ENCODE measurements around the gene SDHA.
"Not testable (repeated sequence)": the region's sequence is repeated elsewhere in the genome, so short reads cannot be mapped to it uniquely, and the experiment has no call there.

Gene SDHA

DNA sequence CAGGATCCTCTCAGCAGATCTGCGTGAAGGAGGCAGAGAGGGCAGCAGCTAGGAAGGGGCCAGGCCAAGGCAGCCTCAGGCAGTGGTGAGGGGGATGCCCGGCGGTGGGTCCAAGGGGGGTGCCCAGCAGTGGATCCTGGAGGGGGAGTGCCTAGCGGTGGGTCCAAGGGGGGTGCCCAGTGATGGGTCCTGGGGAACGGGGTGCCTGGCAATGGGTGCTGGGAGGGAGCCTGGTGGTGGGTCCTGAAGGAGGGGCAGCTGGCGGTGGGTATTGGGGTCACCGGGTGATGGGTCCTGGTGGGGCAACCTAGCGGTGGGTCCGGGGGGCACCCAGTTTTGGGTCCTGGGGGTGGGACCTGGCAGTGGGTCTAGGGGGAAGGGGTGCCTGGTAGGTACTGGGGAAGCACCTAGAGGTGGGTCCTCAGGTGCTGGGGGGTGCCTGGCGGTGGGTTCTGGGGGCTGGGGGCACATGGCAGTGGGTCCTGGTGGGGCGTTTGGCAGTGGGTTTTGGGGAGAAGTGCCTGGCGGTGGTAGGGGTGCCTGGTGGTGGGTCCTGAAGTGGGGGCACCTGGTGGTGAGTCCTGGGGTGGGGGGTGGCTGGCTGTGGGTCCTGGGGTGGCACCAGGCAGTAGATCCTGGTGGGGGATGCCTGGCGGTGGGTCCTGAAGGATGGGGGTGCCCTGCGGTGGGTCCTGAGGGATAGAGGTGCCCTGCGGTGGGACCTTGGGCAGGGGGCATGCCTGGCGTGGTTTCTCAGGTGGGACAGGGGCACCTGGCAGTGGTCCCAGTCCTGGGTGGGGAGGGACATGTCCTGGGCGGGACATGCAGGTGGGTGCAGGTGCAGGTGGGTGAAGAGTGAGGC, 24.9 kb upstream of the SDHA start:
- H3K36me3 ChIP-seq (ENCODE audit: insufficient read depth, low read length), result no peaks in the 10 kb centered on the region
- H3K9ac ChIP-seq (ENCODE audit: insufficient read length), result no peak overlapping the region
- no peak overlapping the region for H3K4me3 ChIP-seq
- no peaks in the 10 kb centered on the region for H3K9me3 ChIP-seq (ENCODE audit: low read depth, low read length)
- DNase-seq (ENCODE audit: low read depth, low spot score), result no peak
- TF ChIP-seq EZH2 (IDR thresholded peaks at IDR 0.05) (no peak), POLR2AphosphoS5 (IDR thresholded peaks at IDR 0.05; ENCODE audit: borderline replicate concordance, low read depth, low read length) (no peak), FOXP2 (optimal IDR thresholded peaks at IDR 0.05; ENCODE audit: control extremely low read depth, extremely low read length, insufficient read depth) (no peak)
- no peak overlapping the region for H3K27ac ChIP-seq

GRCh38 chr5:194102-194501, 24.0 kb upstream of the SDHA start:
- no peak overlapping the region for H3K9ac ChIP-seq (ENCODE audit: insufficient read length)
- no peak for DNase-seq (ENCODE audit: low read depth, low spot score)
- TF ChIP-seq FOXP2 (optimal IDR thresholded peaks at IDR 0.05; ENCODE audit: control extremely low read depth, extremely low read length, insufficient read depth), result no peak
- TF ChIP-seq EZH2 (IDR thresholded peaks at IDR 0.05), result no peak
- no peak for TF ChIP-seq POLR2AphosphoS5 (IDR thresholded peaks at IDR 0.05; ENCODE audit: borderline replicate concordance, low read depth, low read length)

GRCh38 chr5:194603-195209, 23.4 kb upstream of the SDHA start:
- H3K27ac ChIP-seq, result no peak overlapping the region
- no peak for TF ChIP-seq FOXP2 (optimal IDR thresholded peaks at IDR 0.05; ENCODE audit: control extremely low read depth, extremely low read length, insufficient read depth)
- no peak for TF ChIP-seq POLR2AphosphoS5 (IDR thresholded peaks at IDR 0.05; ENCODE audit: borderline replicate concordance, low read depth, low read length)
- no peak for TF ChIP-seq EZH2 (IDR thresholded peaks at IDR 0.05)

More at GRCh38 chr5:194102-194501, 24.0 kb upstream of the SDHA start:
- H3K36me3 ChIP-seq (ENCODE audit: insufficient read depth, low read length), result no peaks in the 10 kb centered on the region
- H3K27ac ChIP-seq, result no peak overlapping the region
- no peak overlapping the region for H3K4me3 ChIP-seq
- no peaks in the 10 kb centered on the region for H3K9me3 ChIP-seq (ENCODE audit: low read depth, low read length)

GRCh38 chr5:195401-196160, 22.5 kb upstream of the SDHA start:
- DNase-seq (ENCODE audit: low read depth, low spot score), result no peak
- H3K9me3 ChIP-seq (ENCODE audit: low read depth, low read length), result no peaks in the 10 kb centered on the region
- H3K9ac ChIP-seq (ENCODE audit: insufficient read length), result no peak overlapping the region
- no peaks in the 10 kb centered on the region for H3K36me3 ChIP-seq (ENCODE audit: insufficient read depth, low read length)
- TF ChIP-seq POLR2AphosphoS5 (IDR thresholded peaks at IDR 0.05; ENCODE audit: borderline replicate concordance, low read depth, low read length), result no peak
- no peak overlapping the region for H3K4me3 ChIP-seq
- H3K27ac ChIP-seq, result no peak overlapping the region

More at GRCh38 chr5:194603-195209, 23.4 kb upstream of the SDHA start:
- no peak overlapping the region for H3K9ac ChIP-seq (ENCODE audit: insufficient read length)
- no peak overlapping the region for H3K4me3 ChIP-seq
- H3K36me3 ChIP-seq (ENCODE audit: insufficient read depth, low read length), result no peaks in the 10 kb centered on the region
- no peaks in the 10 kb centered on the region for H3K9me3 ChIP-seq (ENCODE audit: low read depth, low read length)
- DNase-seq (ENCODE audit: low read depth, low spot score), result no peak

GRCh38 chr5:196350-196749, 21.8 kb upstream of the SDHA start:
- no peak for DNase-seq (ENCODE audit: low read depth, low spot score)
- Histone ChIP-seq H3K9me3 (ENCODE audit: low read depth, low read length) (no peaks in the 10 kb centered on the region), H3K9ac (ENCODE audit: insufficient read length) (no peak overlapping the region), H3K4me3 (no peak overlapping the region), H3K27ac (no peak overlapping the region), H3K36me3 (ENCODE audit: insufficient read depth, low read length) (no peaks in the 10 kb centered on the region)
- no peak for TF ChIP-seq EZH2 (IDR thresholded peaks at IDR 0.05)
- TF ChIP-seq FOXP2 (optimal IDR thresholded peaks at IDR 0.05; ENCODE audit: control extremely low read depth, extremely low read length, insufficient read depth), result no peak
- TF ChIP-seq POLR2AphosphoS5 (IDR thresholded peaks at IDR 0.05; ENCODE audit: borderline replicate concordance, low read depth, low read length), result no peak

DNA sequence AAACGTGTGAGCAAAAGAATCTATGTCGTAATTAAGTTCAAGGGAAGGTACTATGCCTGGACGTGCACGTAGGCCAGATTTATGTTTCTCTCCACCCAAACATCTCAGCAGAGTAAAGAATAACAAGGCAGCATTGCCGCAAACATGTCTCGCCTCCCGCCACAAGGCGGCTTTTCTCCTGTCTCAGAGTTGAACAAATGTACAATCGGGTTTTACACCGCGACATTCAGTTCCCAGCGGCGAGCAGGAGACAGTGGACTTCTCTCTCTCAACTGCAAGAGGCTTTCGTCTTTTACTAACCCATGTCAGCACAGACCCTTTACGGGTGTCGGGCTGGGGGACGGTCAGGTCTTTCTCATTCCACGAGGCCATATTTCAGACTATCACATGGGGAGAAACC, 21.1 kb upstream of the SDHA start:
- H3K9ac ChIP-seq (ENCODE audit: insufficient read length); H3K9me3 ChIP-seq (ENCODE audit: low read depth, low read length); H3K36me3 ChIP-seq (ENCODE audit: insufficient read depth, low read length); H3K4me3 ChIP-seq; DNase-seq (ENCODE audit: low read depth, low spot score); H3K27ac ChIP-seq: not testable (repeated sequence)

DNA sequence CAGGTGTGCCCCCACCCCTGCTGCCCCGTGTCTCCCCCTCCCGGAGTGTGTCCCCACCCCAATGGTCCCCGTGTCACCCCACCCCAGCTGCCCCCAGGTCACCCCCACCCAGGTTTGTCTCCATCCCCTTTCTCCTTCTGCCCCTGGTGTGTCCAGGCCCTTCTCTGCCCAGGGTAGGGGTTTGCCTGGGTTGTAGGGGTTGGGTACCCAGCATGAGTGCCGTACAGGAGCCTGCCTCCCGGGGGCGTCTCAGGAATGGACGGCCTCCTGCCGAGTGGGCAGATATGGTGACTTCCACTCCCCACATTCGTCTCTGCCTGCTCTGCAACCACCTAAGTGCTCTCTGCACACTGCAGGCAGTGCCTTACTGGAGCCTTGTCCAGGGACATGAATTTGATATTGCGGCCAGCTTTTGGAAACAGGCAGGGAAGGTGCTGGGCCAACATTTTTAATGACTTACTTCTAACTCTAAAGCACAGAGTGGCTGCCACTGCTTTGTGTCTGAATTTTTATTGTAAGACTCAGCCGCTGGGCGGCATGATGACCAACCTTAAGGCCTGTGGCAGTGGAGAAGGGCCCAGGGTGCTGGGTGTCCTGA, 20.1 kb upstream of the SDHA start:
- Histone ChIP-seq H3K27ac (no peak overlapping the region), H3K9me3 (ENCODE audit: low read depth, low read length) (no peaks in the 10 kb centered on the region), H3K36me3 (ENCODE audit: insufficient read depth, low read length) (no peaks in the 10 kb centered on the region), H3K4me3 (no peak overlapping the region), H3K9ac (ENCODE audit: insufficient read length) (no peak overlapping the region)
- DNase-seq (ENCODE audit: low read depth, low spot score), result no peak
- no peak for TF ChIP-seq FOXP2 (optimal IDR thresholded peaks at IDR 0.05; ENCODE audit: control extremely low read depth, extremely low read length, insufficient read depth)
- no peak for TF ChIP-seq POLR2AphosphoS5 (IDR thresholded peaks at IDR 0.05; ENCODE audit: borderline replicate concordance, low read depth, low read length)
- no peak for TF ChIP-seq EZH2 (IDR thresholded peaks at IDR 0.05)

GRCh38 chr5:198516-199196, 19.5 kb upstream of the SDHA start:
- H3K9me3 ChIP-seq (ENCODE audit: low read depth, low read length), result no peaks in the 10 kb centered on the region
- TF ChIP-seq POLR2AphosphoS5 (IDR thresholded peaks at IDR 0.05; ENCODE audit: borderline replicate concordance, low read depth, low read length) (no peak), FOXP2 (optimal IDR thresholded peaks at IDR 0.05; ENCODE audit: control extremely low read depth, extremely low read length, insufficient read depth) (no peak), EZH2 (IDR thresholded peaks at IDR 0.05) (no peak)
- H3K27ac ChIP-seq, result no peak overlapping the region

More at GRCh38 chr5:198516-199196, 19.5 kb upstream of the SDHA start:
- DNase-seq (ENCODE audit: low read depth, low spot score), result no peak
- no peak overlapping the region for H3K9ac ChIP-seq (ENCODE audit: insufficient read length)
- peaks cover 4% of the 10 kb centered on the region; the same call in 1 of the 2 replicates for H3K36me3 ChIP-seq (ENCODE audit: insufficient read depth, low read length)
- no peak overlapping the region for H3K4me3 ChIP-seq

Measured in SK-N-MC (cell line).